ENCODE data around the gene SMCP.
A peak's percentile ranks its signal among the peaks of the same experiment; 100 is the strongest.

SMCP gene

DNA sequence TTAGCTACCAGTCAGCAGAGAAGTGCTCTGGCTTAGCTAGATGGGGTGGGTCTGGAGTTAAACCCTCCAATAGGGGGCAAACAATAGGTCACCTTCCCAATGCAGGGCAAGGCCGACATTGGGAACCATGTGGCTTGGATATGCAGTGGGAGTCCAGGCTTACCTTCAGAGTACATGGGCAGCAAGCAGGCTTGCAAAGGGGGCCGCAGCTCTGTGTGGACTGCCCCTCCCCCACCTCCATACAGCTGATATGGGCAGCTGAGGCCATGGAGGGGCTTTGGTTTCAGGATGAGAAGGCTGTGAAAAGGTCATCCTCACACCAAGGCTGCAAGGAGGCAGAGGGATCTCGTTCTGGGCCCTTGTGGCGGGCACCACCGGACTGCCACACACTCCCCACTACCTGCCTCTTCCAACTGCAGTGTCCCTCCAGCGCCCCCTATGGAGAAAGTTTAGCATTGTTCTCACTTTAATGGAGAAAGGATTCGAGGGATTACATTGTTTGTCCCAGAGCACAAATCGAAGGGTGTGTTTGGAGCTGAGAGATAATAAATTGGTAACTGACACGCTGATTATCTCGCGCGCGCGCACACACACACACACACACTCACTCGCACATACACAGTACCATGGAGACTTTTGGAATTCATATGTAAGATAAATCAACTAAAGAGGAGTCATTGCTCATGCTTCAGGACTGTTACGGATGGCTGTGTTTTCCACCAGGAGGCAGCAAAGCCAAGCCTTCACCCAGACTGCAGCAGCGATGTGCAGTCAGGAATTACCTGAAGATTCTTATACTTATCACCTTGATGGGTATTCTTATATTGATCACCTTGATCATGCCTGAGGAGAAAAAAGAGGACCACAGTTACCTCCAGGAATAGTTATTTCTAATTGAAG is 7.0 kb upstream of the SMCP start:
- TF ChIP-seq, protein P1, sequence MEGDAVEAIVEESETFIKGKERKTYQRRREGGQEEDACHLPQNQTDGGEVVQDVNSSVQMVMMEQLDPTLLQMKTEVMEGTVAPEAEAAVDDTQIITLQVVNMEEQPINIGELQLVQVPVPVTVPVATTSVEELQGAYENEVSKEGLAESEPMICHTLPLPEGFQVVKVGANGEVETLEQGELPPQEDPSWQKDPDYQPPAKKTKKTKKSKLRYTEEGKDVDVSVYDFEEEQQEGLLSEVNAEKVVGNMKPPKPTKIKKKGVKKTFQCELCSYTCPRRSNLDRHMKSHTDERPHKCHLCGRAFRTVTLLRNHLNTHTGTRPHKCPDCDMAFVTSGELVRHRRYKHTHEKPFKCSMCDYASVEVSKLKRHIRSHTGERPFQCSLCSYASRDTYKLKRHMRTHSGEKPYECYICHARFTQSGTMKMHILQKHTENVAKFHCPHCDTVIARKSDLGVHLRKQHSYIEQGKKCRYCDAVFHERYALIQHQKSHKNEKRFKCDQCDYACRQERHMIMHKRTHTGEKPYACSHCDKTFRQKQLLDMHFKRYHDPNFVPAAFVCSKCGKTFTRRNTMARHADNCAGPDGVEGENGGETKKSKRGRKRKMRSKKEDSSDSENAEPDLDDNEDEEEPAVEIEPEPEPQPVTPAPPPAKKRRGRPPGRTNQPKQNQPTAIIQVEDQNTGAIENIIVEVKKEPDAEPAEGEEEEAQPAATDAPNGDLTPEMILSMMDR (IDR thresholded peaks at IDR 0.05; ENCODE audit: low read depth, low read length), result peak; percentile 92
- peak overlapping the region; percentile 26 for H3K4me3 ChIP-seq (ENCODE audit: low read depth, low read length)
- peak; percentile 82 for DNase-seq
- no peaks in the 10 kb centered on the region for H3K9me3 ChIP-seq (ENCODE audit: severe bottlenecking)
- no peaks in the 10 kb centered on the region for H3K36me3 ChIP-seq
- H3K27ac ChIP-seq, result no peak overlapping the region
- peaks cover 19% of the 10 kb centered on the region for H3K27me3 ChIP-seq (ENCODE audit: insufficient read depth, low read depth, severe bottlenecking)

DNA sequence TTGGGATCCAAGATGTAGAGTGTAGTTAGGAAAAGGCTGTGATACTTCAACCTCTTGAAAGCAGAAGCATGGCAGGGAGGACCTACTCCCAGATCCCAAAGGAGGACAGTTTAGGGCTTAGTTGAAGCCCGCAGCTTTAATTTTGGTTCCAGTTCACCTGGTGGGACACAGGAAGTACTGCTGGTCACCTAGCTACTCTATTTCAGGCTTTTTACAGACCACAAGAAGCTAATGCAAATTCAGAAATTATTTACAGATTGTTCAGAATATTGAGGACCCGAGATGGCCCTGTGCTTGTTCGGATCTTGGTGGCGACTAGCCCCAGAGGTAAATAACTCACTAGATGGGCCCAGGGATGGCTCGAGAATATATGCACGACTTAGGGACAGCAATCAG is 6.4 kb upstream of the SMCP start:
- Histone ChIP-seq H3K27ac (no peak overlapping the region), H3K36me3 (no peaks in the 10 kb centered on the region), H3K27me3 (ENCODE audit: insufficient read depth, low read depth, severe bottlenecking) (peaks cover 13% of the 10 kb centered on the region), H3K4me3 (ENCODE audit: low read depth, low read length) (no peak overlapping the region), H3K9me3 (ENCODE audit: severe bottlenecking) (no peaks in the 10 kb centered on the region)
- TF ChIP-seq, protein P1 (IDR thresholded peaks at IDR 0.05; ENCODE audit: low read depth, low read length), result no peak
- DNase-seq, result no peak

DNA sequence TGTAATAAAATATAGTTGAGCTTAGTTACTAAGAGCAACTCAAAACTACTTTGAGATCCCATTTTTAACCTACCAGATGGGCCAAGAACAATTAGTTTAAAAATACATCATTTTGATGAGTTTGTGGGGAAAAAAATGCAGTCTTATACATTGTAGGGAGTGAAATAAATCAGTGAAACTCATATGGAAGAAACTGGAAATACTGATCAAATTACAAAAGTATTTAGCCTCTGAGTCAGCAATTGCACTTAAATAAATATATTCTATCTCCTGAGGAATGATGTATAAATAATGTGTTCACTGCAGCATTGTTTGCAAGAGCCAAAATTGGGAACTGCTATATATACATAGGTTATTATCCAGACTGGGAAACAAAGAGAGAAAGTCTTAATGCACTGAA is 4.6 kb upstream of the SMCP start:
- no peak for DNase-seq
- TF ChIP-seq, protein P1 (IDR thresholded peaks at IDR 0.05; ENCODE audit: low read depth, low read length), result no peak
- H3K27ac ChIP-seq, result no peak overlapping the region
- H3K36me3 ChIP-seq, result no peaks in the 10 kb centered on the region
- H3K4me3 ChIP-seq (ENCODE audit: low read depth, low read length), result no peak overlapping the region
- H3K9me3 ChIP-seq (ENCODE audit: severe bottlenecking), result no peaks in the 10 kb centered on the region
- no peaks in the 10 kb centered on the region for H3K27me3 ChIP-seq (ENCODE audit: insufficient read depth, low read depth, severe bottlenecking)

DNA sequence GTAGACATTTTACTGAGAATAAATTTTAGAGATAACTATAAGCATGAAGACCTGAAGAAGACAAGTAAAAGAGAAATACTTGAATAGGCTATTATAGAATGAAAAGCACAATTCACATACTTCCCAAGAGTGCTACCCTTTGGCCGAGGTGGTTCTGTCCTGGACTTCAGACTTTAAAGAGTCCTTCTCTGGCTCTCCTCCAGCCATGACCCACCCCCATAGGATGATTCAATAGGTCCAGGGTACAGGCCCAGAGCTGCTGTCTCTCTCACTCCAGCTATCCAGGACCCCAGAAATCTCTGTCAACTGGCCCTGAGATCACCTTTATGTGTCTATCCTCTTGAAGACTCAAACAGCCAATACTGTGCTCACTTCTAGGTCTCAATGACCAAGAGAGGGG is 1.3 kb upstream of the SMCP start:
- TF ChIP-seq, protein P1 (IDR thresholded peaks at IDR 0.05; ENCODE audit: low read depth, low read length), result no peak
- H3K27me3 ChIP-seq (ENCODE audit: insufficient read depth, low read depth, severe bottlenecking), result no peaks in the 10 kb centered on the region
- peaks cover 2% of the 10 kb centered on the region for H3K9me3 ChIP-seq (ENCODE audit: severe bottlenecking)
- no peak for DNase-seq
- no peaks in the 10 kb centered on the region for H3K36me3 ChIP-seq
- no peak overlapping the region for H3K4me3 ChIP-seq (ENCODE audit: low read depth, low read length)
- no peak overlapping the region for H3K27ac ChIP-seq

DNA sequence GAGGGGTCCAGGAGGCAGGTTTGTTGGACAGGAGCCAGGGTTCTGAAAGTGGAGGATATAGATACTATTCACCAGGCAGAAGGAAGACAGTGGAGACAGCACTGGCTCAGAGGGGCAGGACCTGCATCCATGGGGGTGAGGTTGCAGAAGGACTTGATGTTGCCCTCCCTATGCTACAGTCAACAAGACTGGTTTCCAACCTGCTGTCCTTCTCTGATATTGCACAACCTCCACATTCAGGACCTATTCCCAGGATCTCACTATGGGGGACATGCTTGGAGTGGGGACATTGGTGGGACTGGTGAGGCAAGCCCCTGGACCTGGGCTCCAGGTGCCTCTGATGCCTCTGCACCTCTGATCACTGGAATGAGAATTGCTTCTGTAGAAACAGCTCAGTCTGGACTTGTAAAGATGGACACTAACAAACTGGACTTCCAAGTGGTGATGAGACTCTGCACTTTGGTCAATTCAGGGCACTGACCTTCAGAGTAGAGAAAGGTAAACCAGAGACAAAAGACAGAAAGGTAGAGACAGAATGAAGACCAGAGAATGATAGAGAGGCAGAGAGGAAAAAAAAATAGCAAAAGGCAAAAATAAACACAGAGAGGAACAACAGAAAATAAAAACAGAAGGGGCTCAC is 1.6 kb downstream of the SMCP start:
- TF ChIP-seq, protein P1 (IDR thresholded peaks at IDR 0.05; ENCODE audit: low read depth, low read length), result no peak
- Histone ChIP-seq H3K4me3 (ENCODE audit: low read depth, low read length) (no peak overlapping the region), H3K27me3 (ENCODE audit: insufficient read depth, low read depth, severe bottlenecking) (no peaks in the 10 kb centered on the region), H3K36me3 (no peaks in the 10 kb centered on the region), H3K27ac (no peak overlapping the region), H3K9me3 (ENCODE audit: severe bottlenecking) (peaks cover 2% of the 10 kb centered on the region)
- DNase-seq, result no peak
